MCF 10A (cell line): ENCODE measurements around the gene POFUT2. TPM values are rescaled to one million over a fixed set of nuclear protein-coding genes. Genes with fewer than 3 reads are reported as not detected.

Experiments
- BruUV-seq: library from RNA; stranded (reverse); fragments of 400-500 nt; replicated peaks from 2 replicates; lab custom pipeline; 2021; lab: Mats Ljungman, UMichigan
- CTCF ChIA-PET: fragments of 300-600 bp; sonication (Branson Sonifier 250); formaldehyde crosslinking; extraction: SDS; loops from one replicate; lab custom pipeline; 2021; ENCODE audit warnings: antibody characterized with exemption, inconsistent platforms; lab: Yijun Ruan, JAX
- POLR2A ChIA-PET: fragments of 300-600, 350-650 bp; sonication (Branson Sonifier 250); formaldehyde crosslinking; extraction: SDS; loops from one replicate; lab custom pipeline; 2020; ENCODE audit warnings: antibody characterized with exemption, inconsistent platforms; lab: Yijun Ruan, JAX
- DNase-seq: peaks from one replicate; pipeline ENCODE4 v3.0.0-alpha.2; 2018; ENCODE audit not compliant: unreplicated experiment
- H3K27ac Mint-ChIP-seq: one replicate; pipeline ENCODE4 v1.8.0; 2022; ENCODE audit warnings: mild to moderate bottlenecking, low read depth, mixed read lengths; ENCODE audit not compliant: unreplicated experiment
- H3K27me3 Mint-ChIP-seq: one replicate; pipeline ENCODE4 v1.8.0; 2022; ENCODE audit warnings: mixed read lengths; ENCODE audit not compliant: insufficient read depth, unreplicated experiment
- H3K36me3 Mint-ChIP-seq: one replicate; pipeline ENCODE4 v1.8.0; 2022; ENCODE audit warnings: mild to moderate bottlenecking, moderate library complexity, mixed read lengths; ENCODE audit not compliant: insufficient read depth, unreplicated experiment
- H3K4me1 Mint-ChIP-seq: one replicate; pipeline ENCODE4 v1.8.0; 2022; ENCODE audit warnings: mixed read lengths; ENCODE audit not compliant: insufficient read depth, unreplicated experiment
- H3K4me3 Mint-ChIP-seq: one replicate; pipeline ENCODE4 v1.8.0; 2022; ENCODE audit warnings: mild to moderate bottlenecking, moderate library complexity, mixed read lengths; ENCODE audit not compliant: unreplicated experiment
- H3K9me3 Mint-ChIP-seq: one replicate; pipeline ENCODE4 v1.8.0; 2022; ENCODE audit warnings: mixed read lengths; ENCODE audit not compliant: unreplicated experiment
- CTCF ChIP-seq: fragments of 200-600 bp; IDR thresholded peaks from one replicate; pipeline ENCODE4 v1.8.0; 2022; ENCODE audit warnings: antibody characterized with exemption, mild to moderate bottlenecking; ENCODE audit not compliant: unreplicated experiment
- intact Hi-C: fragments of 100-400 bp; cut with micrococcal nuclease; formaldehyde crosslinking; loops from 2 replicates; pipeline ENCODE4 v1.14.1; 2022
- total RNA-seq: library from RNA; stranded (reverse); gene quantifications from 2 replicates; pipeline ENCODE4 v1.2.3, GENCODE V29; 2022

The POFUT2 gene
- total RNA-seq, 1 experiment from 2014 or later = 25.2 TPM

GRCh38 chr21:45299864-45300785 is 12.4 kb upstream of the POFUT2 start:
- TF ChIP-seq CTCF = no peak
- H3K4me3 Mint-ChIP-seq = no peak overlapping the region
- CTCF ChIA-PET = interaction anchor here (0.6 to 0.8 kb wide), 2 partner anchors 139 to 521 kb away, joined by 3 to 4 read pairs; no protein-coding TSS in a partner anchor
- DNase-seq = no peak
- intact Hi-C loops = no loop called here
- no peaks in the 10 kb centered on the region for H3K9me3 Mint-ChIP-seq
- H3K27ac Mint-ChIP-seq = no peak overlapping the region
- POLR2A ChIA-PET = no interaction called here
- H3K27me3 Mint-ChIP-seq = no peaks in the 10 kb centered on the region
- H3K36me3 Mint-ChIP-seq = peaks cover 10% of the 10 kb centered on the region
- no peaks in the 10 kb centered on the region for H3K4me1 Mint-ChIP-seq
- BruUV-seq = no TSS peak

- Mint-ChIP-seq H3K4me3 (no peak overlapping the region), H3K36me3 (peaks cover 11% of the 10 kb centered on the region), H3K27me3 (no peaks in the 10 kb centered on the region), H3K9me3 (no peaks in the 10 kb centered on the region), H3K4me1 (no peaks in the 10 kb centered on the region), H3K27ac (no peak overlapping the region)
- TF ChIP-seq CTCF = no peak
- ChIA-PET CTCF (interaction anchor here (0.6 to 1.9 kb wide), 2 partner anchors 161 to 709 kb away, joined by 3 to 4 read pairs; no protein-coding TSS in a partner anchor), POLR2A (no interaction called here)
- no TSS peak for BruUV-seq
- intact Hi-C loops = no loop called here
- DNase-seq = no peak
Observed at GRCh38 chr21:45299026-45299863, 11.6 kb upstream of the POFUT2 start.

- Mint-ChIP-seq H3K27ac (no peak overlapping the region), H3K27me3 (no peaks in the 10 kb centered on the region), H3K4me3 (no peak overlapping the region), H3K4me1 (no peaks in the 10 kb centered on the region), H3K36me3 (peaks cover 11% of the 10 kb centered on the region), H3K9me3 (no peaks in the 10 kb centered on the region)
- intact Hi-C loops = no loop called here
- no peak for TF ChIP-seq CTCF
- ChIA-PET CTCF (interaction anchor here (0.5 to 1.9 kb wide), 2 partner anchors 145 to 160 kb away, joined by 3 to 4 read pairs; no protein-coding TSS in a partner anchor), POLR2A (interaction anchor here (0.7 kb wide), 1 partner anchor 122 kb away, joined by 3 read pairs; no protein-coding TSS in a partner anchor)
- DNase-seq = no peak
- BruUV-seq = no TSS peak
Observed at GRCh38 chr21:45297869-45298268, 10.2 kb upstream of the POFUT2 start.
